GM18861 (cell line): ENCODE data around the gene TRPM7.
"Not testable (repeated sequence)": the region's sequence is repeated elsewhere in the genome, so short reads cannot be mapped to it uniquely, and the experiment has no call there.

ENCODE experiments used
- ATAC-seq: cut with Tn5 transposase; IDR thresholded peaks from one replicate; pipeline ENCODE4 v1.9.1; 2021; ENCODE audit not compliant: unreplicated experiment

TRPM7 gene

GRCh38 chr15:50573842-50574241 is 112.8 kb downstream of the TRPM7 start:
- ATAC-seq: not testable (repeated sequence)

GRCh38 chr15:50563756-50564155 is 122.8 kb downstream of the TRPM7 start:
- no peak for ATAC-seq

GRCh38 chr15:50562735-50563640 is 123.6 kb downstream of the TRPM7 start:
- no peak for ATAC-seq

- ATAC-seq: no peak
Observed at GRCh38 chr15:50558012-50558411, 128.6 kb downstream of the TRPM7 start.

- no peak for ATAC-seq
Observed at GRCh38 chr15:50556642-50557371, 129.8 kb downstream of the TRPM7 start.

- no peak for ATAC-seq
Observed at GRCh38 chr15:50552238-50552637, 134.4 kb downstream of the TRPM7 start.

GRCh38 chr15:50549326-50549725 is 137.3 kb downstream of the TRPM7 start:
- ATAC-seq: no peak

- no peak for ATAC-seq
Observed at GRCh38 chr15:50546566-50546965, 140.0 kb downstream of the TRPM7 start, which contains the start of gene USP50. Gene USP50 (minus strand): TSS chr15:50546666. CDS start chr15:50546525, 141 bp downstream.

GRCh38 chr15:50544368-50544767 is 142.2 kb downstream of the TRPM7 start:
- no peak for ATAC-seq

- ATAC-seq: no peak
Observed at GRCh38 chr15:50543556-50543955, 143.0 kb downstream of the TRPM7 start.

GRCh38 chr15:50542887-50543210 is 143.7 kb downstream of the TRPM7 start:
- ATAC-seq: no peak

GRCh38 chr15:50531766-50532165 is 154.8 kb downstream of the TRPM7 start:
- ATAC-seq: no peak

GRCh38 chr15:50531163-50531562 is 155.4 kb downstream of the TRPM7 start:
- ATAC-seq: no peak

- no peak for ATAC-seq
Observed at GRCh38 chr15:50523851-50524251, 162.7 kb downstream of the TRPM7 start.

- ATAC-seq: no peak
Observed at GRCh38 chr15:50519740-50520425, 166.7 kb downstream of the TRPM7 start.

GRCh38 chr15:50513001-50513400 is 173.6 kb downstream of the TRPM7 start:
- ATAC-seq: no peak
